ENCODE data around the gene GNB4. TPM values are rescaled to one million over a fixed set of nuclear protein-coding genes. Genes with fewer than 3 reads are reported as not detected.
A peak's percentile ranks its signal among the peaks of the same experiment; 100 is the strongest.

Gene GNB4
- total and polyA plus RNA-seq, 4 donors: 12.7 to 84.9 (median 41.2) TPM

- Histone ChIP-seq H3K27me3 (ENCODE audit: control insufficient read depth in 1 of 2, insufficient read depth in 2 of 2, low read length in 1 of 2) (no peaks in the 10 kb centered on the region), H3K36me3 (ENCODE audit: control insufficient read depth in 1 of 2, insufficient read depth in 2 of 2, low read length in 1 of 2) (no peaks in the 10 kb centered on the region), H3K9me3 (ENCODE audit: control insufficient read depth, low read length) (no peaks in the 10 kb centered on the region), H3K27ac (ENCODE audit: low read depth in 1 of 2, low read length in 2 of 2) (peak overlapping the region; percentile 28 to 74), H3K4me3 (ENCODE audit: low read length in 2 of 2) (peak overlapping the region; percentile 94 to 97), H3K4me1 (ENCODE audit: control insufficient read depth in 1 of 2, insufficient read depth in 2 of 2, low read length in 2 of 2) (peaks cover 4% of the 10 kb centered on the region in 2 donors)
- ATAC-seq (ENCODE audit: low FRiP score) (peak; percentile 7), DNase-seq (no peak)
- whole genome bisulfite sequencing, 2 donors: 2 to 3% methylated on average over 12 of the region's 12 CpGs
- intact Hi-C loops (cut with DNase I): loop anchor here (5.0 kb wide), 2 partner anchors 107 to 112 kb away; partner anchors contain the start of gene ACTL6A (in 1 of the 2)
These were observed 989 bp downstream of the GNB4 start for GRCh38 chr3:179450261-179450701.

GRCh38 chr3:179449636-179450035 is 1.6 kb downstream of the GNB4 start:
- intact Hi-C loops (cut with DNase I): loop anchor here (5.0 kb wide), 2 partner anchors 108 to 113 kb away; partner anchors contain the start of gene ACTL6A (in 1 of the 2)
- 3 to 6% methylated on average over 2 of the region's 2 CpGs for WGBS, 2 donors
- Histone ChIP-seq H3K27ac (ENCODE audit: low read depth in 1 of 2, low read length in 2 of 2) (peak overlapping the region; percentile 64 to 72), H3K36me3 (ENCODE audit: control insufficient read depth in 1 of 2, insufficient read depth in 2 of 2, low read length in 1 of 2) (no peaks in the 10 kb centered on the region), H3K27me3 (ENCODE audit: control insufficient read depth in 1 of 2, insufficient read depth in 2 of 2, low read length in 1 of 2) (no peaks in the 10 kb centered on the region), H3K9me3 (ENCODE audit: control insufficient read depth, low read length) (no peaks in the 10 kb centered on the region), H3K4me1 (ENCODE audit: control insufficient read depth in 1 of 2, insufficient read depth in 2 of 2, low read length in 2 of 2) (peaks cover 4 to 5% of the 10 kb centered on the region in 2 donors), H3K4me3 (ENCODE audit: low read length in 2 of 2) (peak overlapping the region; percentile 94 to 97)
- DNase-seq (no peak), ATAC-seq (ENCODE audit: low FRiP score) (no peak)

GRCh38 chr3:179447251-179447650 is 4.0 kb downstream of the GNB4 start:
- H3K4me3 ChIP-seq (ENCODE audit: low read length in 2 of 2): no peak overlapping the region
- DNase-seq (no peak), ATAC-seq (ENCODE audit: low FRiP score) (no peak)
- H3K4me1 ChIP-seq (ENCODE audit: control insufficient read depth in 1 of 2, insufficient read depth in 2 of 2, low read length in 2 of 2): peaks cover 2 to 7% of the 10 kb centered on the region in 2 donors
- 77 to 79% methylated on average over 6 of the region's 6 CpGs for WGBS, 2 donors
- intact Hi-C loops (cut with DNase I): no loop called here
- H3K36me3 ChIP-seq (ENCODE audit: control insufficient read depth in 1 of 2, insufficient read depth in 2 of 2, low read length in 1 of 2): no peaks in the 10 kb centered on the region
- H3K9me3 ChIP-seq (ENCODE audit: control insufficient read depth, low read length): no peaks in the 10 kb centered on the region
- no peak overlapping the region for H3K27ac ChIP-seq (ENCODE audit: low read depth in 1 of 2, low read length in 2 of 2)
- H3K27me3 ChIP-seq (ENCODE audit: control insufficient read depth in 1 of 2, insufficient read depth in 2 of 2, low read length in 1 of 2): no peaks in the 10 kb centered on the region

GRCh38 chr3:179446501-179446900 is 4.8 kb downstream of the GNB4 start:
- no peaks in the 10 kb centered on the region for H3K27me3 ChIP-seq (ENCODE audit: control insufficient read depth in 1 of 2, insufficient read depth in 2 of 2, low read length in 1 of 2)
- peaks cover 0 to 7% of the 10 kb centered on the region in 2 donors for H3K4me1 ChIP-seq (ENCODE audit: control insufficient read depth in 1 of 2, insufficient read depth in 2 of 2, low read length in 2 of 2)
- no peaks in the 10 kb centered on the region for H3K36me3 ChIP-seq (ENCODE audit: control insufficient read depth in 1 of 2, insufficient read depth in 2 of 2, low read length in 1 of 2)
- 48 to 51% methylated on average over 7 of the region's 7 CpGs for WGBS, 2 donors
- no peak for DNase-seq
- ATAC-seq (ENCODE audit: low FRiP score): no peak
- no peak overlapping the region for H3K4me3 ChIP-seq (ENCODE audit: low read length in 2 of 2)
- H3K27ac ChIP-seq (ENCODE audit: low read depth in 1 of 2, low read length in 2 of 2): no peak overlapping the region
- intact Hi-C loops (cut with DNase I): no loop called here
- H3K9me3 ChIP-seq (ENCODE audit: control insufficient read depth, low read length): no peaks in the 10 kb centered on the region

GRCh38 chr3:179438841-179439240 is 12.4 kb downstream of the GNB4 start:
- intact Hi-C loops (cut with DNase I): no loop called here
- H3K36me3 ChIP-seq (ENCODE audit: control insufficient read depth in 1 of 2, insufficient read depth in 2 of 2, low read length in 1 of 2): no peaks in the 10 kb centered on the region
- ATAC-seq (ENCODE audit: low FRiP score) (no peak), DNase-seq (no peak)
- H3K27ac ChIP-seq (ENCODE audit: low read depth in 1 of 2, low read length in 2 of 2): no peak overlapping the region
- no peak overlapping the region for H3K4me3 ChIP-seq (ENCODE audit: low read length in 2 of 2)
- no peaks in the 10 kb centered on the region for H3K9me3 ChIP-seq (ENCODE audit: control insufficient read depth, low read length)
- WGBS, 2 donors: 62 to 69% methylated on average over 5 of the region's 5 CpGs
- H3K27me3 ChIP-seq (ENCODE audit: control insufficient read depth in 1 of 2, insufficient read depth in 2 of 2, low read length in 1 of 2): no peaks in the 10 kb centered on the region
- no peaks in the 10 kb centered on the region for H3K4me1 ChIP-seq (ENCODE audit: control insufficient read depth in 1 of 2, insufficient read depth in 2 of 2, low read length in 2 of 2)

- 46 to 54% methylated on average over 3 of the region's 3 CpGs for WGBS, 2 donors
- Histone ChIP-seq H3K4me1 (ENCODE audit: control insufficient read depth in 1 of 2, insufficient read depth in 2 of 2, low read length in 2 of 2) (peaks cover 2 to 3% of the 10 kb centered on the region in 2 donors), H3K9me3 (ENCODE audit: control insufficient read depth, low read length) (no peaks in the 10 kb centered on the region), H3K27ac (ENCODE audit: low read depth in 1 of 2, low read length in 2 of 2) (no peak overlapping the region), H3K4me3 (ENCODE audit: low read length in 2 of 2) (no peak overlapping the region), H3K36me3 (ENCODE audit: control insufficient read depth in 1 of 2, insufficient read depth in 2 of 2, low read length in 1 of 2) (no peaks in the 10 kb centered on the region), H3K27me3 (ENCODE audit: control insufficient read depth in 1 of 2, insufficient read depth in 2 of 2, low read length in 1 of 2) (no peaks in the 10 kb centered on the region)
- intact Hi-C loops (cut with DNase I): no loop called here
- ATAC-seq (ENCODE audit: low FRiP score) (no peak), DNase-seq (no peak)
These were observed 14.8 kb downstream of the GNB4 start for GRCh38 chr3:179436517-179436916.

GRCh38 chr3:179432451-179432850 is 18.8 kb downstream of the GNB4 start:
- peaks cover 2 to 3% of the 10 kb centered on the region in 2 donors for H3K4me1 ChIP-seq (ENCODE audit: control insufficient read depth in 1 of 2, insufficient read depth in 2 of 2, low read length in 2 of 2)
- DNase-seq (no peak), ATAC-seq (ENCODE audit: low FRiP score) (no peak)
- H3K27ac ChIP-seq (ENCODE audit: low read depth in 1 of 2, low read length in 2 of 2): no peak overlapping the region
- H3K9me3 ChIP-seq (ENCODE audit: control insufficient read depth, low read length): no peaks in the 10 kb centered on the region
- H3K27me3 ChIP-seq (ENCODE audit: control insufficient read depth in 1 of 2, insufficient read depth in 2 of 2, low read length in 1 of 2): no peaks in the 10 kb centered on the region
- intact Hi-C loops (cut with DNase I): no loop called here
- H3K4me3 ChIP-seq (ENCODE audit: low read length in 2 of 2): no peak overlapping the region
- 71 to 84% methylated on average over 1 of the region's 1 CpG for WGBS, 2 donors
- no peaks in the 10 kb centered on the region for H3K36me3 ChIP-seq (ENCODE audit: control insufficient read depth in 1 of 2, insufficient read depth in 2 of 2, low read length in 1 of 2)

GRCh38 chr3:179432021-179432420 is 19.2 kb downstream of the GNB4 start:
- peaks cover 2 to 3% of the 10 kb centered on the region in 2 donors for H3K4me1 ChIP-seq (ENCODE audit: control insufficient read depth in 1 of 2, insufficient read depth in 2 of 2, low read length in 2 of 2)
- no peak overlapping the region for H3K27ac ChIP-seq (ENCODE audit: low read depth in 1 of 2, low read length in 2 of 2)
- H3K27me3 ChIP-seq (ENCODE audit: control insufficient read depth in 1 of 2, insufficient read depth in 2 of 2, low read length in 1 of 2): no peaks in the 10 kb centered on the region
- no peak for ATAC-seq (ENCODE audit: low FRiP score)
- peak in 1 of 2 donors; percentile 63 for DNase-seq
- H3K4me3 ChIP-seq (ENCODE audit: low read length in 2 of 2): no peak overlapping the region
- intact Hi-C loops (cut with DNase I): no loop called here
- WGBS, 2 donors: 9 to 16% methylated on average over 3 of the region's 3 CpGs
- H3K9me3 ChIP-seq (ENCODE audit: control insufficient read depth, low read length): no peaks in the 10 kb centered on the region
- H3K36me3 ChIP-seq (ENCODE audit: control insufficient read depth in 1 of 2, insufficient read depth in 2 of 2, low read length in 1 of 2): no peaks in the 10 kb centered on the region

GRCh38 chr3:179430277-179430870 is 20.9 kb downstream of the GNB4 start:
- no peak overlapping the region for H3K4me3 ChIP-seq (ENCODE audit: low read length in 2 of 2)
- 97 to 100% methylated on average over 2 of the region's 2 CpGs for WGBS, 2 donors
- no peaks in the 10 kb centered on the region for H3K9me3 ChIP-seq (ENCODE audit: control insufficient read depth, low read length)
- no peaks in the 10 kb centered on the region for H3K36me3 ChIP-seq (ENCODE audit: control insufficient read depth in 1 of 2, insufficient read depth in 2 of 2, low read length in 1 of 2)
- no peak for ATAC-seq (ENCODE audit: low FRiP score)
- intact Hi-C loops (cut with DNase I): no loop called here
- H3K4me1 ChIP-seq (ENCODE audit: control insufficient read depth in 1 of 2, insufficient read depth in 2 of 2, low read length in 2 of 2): peaks cover 2 to 3% of the 10 kb centered on the region in 2 donors
- no peak overlapping the region for H3K27ac ChIP-seq (ENCODE audit: low read depth in 1 of 2, low read length in 2 of 2)
- no peak for DNase-seq
- no peaks in the 10 kb centered on the region for H3K27me3 ChIP-seq (ENCODE audit: control insufficient read depth in 1 of 2, insufficient read depth in 2 of 2, low read length in 1 of 2)

Measured in aorta (tissue), 5 donors.